HG03342 (cell line): Measurements from ENCODE around the gene SCART1.
"Not testable (repeated sequence)": the region's sequence is repeated elsewhere in the genome, so short reads cannot be mapped to it uniquely, and the experiment has no call there.

ENCODE experiments used
- ATAC-seq: cut with Tn5 transposase; IDR thresholded peaks from one replicate; pipeline ENCODE4 v1.9.1; 2021; ENCODE audit warnings: mild to moderate bottlenecking, moderate library complexity; ENCODE audit not compliant: unreplicated experiment

SCART1 gene

GRCh38 chr10:133511408-133511807 lies 57.7 kb downstream of the SCART1 start:
- no peak for ATAC-seq

GRCh38 chr10:133511907-133512528 lies 58.3 kb downstream of the SCART1 start:
- no peak for ATAC-seq

- no peak for ATAC-seq
These were observed 61.7 kb downstream of the SCART1 start for GRCh38 chr10:133515471-133515870.

GRCh38 chr10:133516057-133516456 lies 62.3 kb downstream of the SCART1 start:
- no peak for ATAC-seq

- not testable (repeated sequence) for ATAC-seq
These were observed 64.8 kb downstream of the SCART1 start for GRCh38 chr10:133518517-133518916.
